Stimulated activated CD4-positive, alpha-beta T cell treated with anti-CD3 and anti-CD28 coated beads, TNF-alpha, amount 100 ng/mL, for 1 hour (primary cell): ENCODE measurements around the gene TFIP11.

Experiments
- DNase-seq, 3 donors: peaks; one replicate each; pipeline ENCODE4 v3.0.0-alpha.2; 2020; ENCODE audit warnings: low read depth in 3 of 3, low spot score in 1 of 3

The TFIP11 gene

DNA sequence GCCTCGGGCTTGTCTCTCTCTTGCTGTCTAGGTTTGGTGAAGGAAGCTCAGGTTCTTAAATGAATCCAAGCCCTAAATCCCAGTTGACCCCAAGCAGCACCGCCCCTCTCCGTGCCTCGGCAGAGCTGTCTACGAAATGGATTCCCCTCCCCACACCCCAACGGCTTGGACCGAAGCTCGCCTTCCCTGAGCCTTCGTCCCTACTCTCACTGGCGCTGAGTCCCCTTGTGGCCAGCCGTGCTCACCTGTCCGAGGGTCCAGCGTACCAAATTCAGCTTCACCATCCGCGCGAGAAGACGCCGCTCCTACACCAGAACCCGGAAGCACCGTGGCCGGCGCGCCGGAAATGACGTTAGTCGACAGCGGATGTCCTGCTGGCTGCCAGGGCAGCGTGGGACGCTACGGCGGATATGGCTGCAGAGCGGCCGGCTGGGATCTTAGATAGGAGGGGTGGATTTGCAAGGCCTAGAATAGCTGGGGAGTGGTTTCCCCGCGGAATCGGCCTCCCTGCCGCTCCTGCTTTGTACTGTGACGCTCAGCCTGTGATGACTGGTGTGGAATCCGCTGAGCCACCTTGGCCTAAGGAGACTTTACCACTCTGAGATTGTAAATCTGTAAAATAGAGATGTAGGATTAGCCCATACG is at the start of gene TFIP11:
Gene TFIP11, minus strand, starts transcription at position 325 of the 645 bp plus-strand sequence. CDS start 2,201 bp downstream, outside the sequence.
- DNase-seq, result peak; percentile 62 to 87 (median 68)

DNA sequence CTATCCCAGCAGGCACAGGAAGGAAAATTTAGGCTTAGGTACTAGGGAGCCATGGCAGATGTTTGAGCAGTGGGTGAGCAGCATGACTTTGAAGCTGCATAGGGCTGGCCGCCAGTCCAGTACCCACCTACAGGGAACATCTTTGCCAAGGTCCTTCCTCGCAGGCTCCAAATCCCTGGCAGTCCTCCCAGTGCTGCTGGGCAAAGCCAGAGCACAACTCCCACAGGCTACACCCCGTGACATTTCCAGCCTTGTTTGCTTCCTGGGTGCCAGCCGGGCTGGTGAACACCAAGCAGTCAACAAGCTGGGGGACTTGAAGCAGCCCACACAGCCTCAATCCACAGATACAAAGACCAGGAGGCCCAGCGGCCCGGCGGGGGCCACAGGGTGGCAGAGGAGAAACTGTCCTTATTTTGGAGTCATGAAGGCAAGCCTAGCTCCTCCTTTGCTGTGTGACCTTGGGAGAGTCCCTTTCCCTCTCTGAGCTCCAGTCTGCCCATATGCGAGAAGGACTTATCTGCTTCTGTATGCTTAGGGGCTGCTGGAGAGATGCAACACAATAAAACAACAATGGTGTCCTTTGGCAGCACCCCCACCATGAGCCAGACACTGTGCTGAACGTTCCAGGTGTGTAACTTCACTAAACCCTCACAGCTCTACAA is 49.6 kb upstream of the TFIP11 start:
- DNase-seq, result no peak

- DNase-seq, result no peak
Observed at GRCh38 chr22:26559961-26560575, 47.8 kb upstream of the TFIP11 start.

GRCh38 chr22:26558248-26558895 is 46.1 kb upstream of the TFIP11 start:
- DNase-seq, result no peak

- DNase-seq, result no peak
Observed at GRCh38 chr22:26556904-26557303, 44.6 kb upstream of the TFIP11 start.

DNA sequence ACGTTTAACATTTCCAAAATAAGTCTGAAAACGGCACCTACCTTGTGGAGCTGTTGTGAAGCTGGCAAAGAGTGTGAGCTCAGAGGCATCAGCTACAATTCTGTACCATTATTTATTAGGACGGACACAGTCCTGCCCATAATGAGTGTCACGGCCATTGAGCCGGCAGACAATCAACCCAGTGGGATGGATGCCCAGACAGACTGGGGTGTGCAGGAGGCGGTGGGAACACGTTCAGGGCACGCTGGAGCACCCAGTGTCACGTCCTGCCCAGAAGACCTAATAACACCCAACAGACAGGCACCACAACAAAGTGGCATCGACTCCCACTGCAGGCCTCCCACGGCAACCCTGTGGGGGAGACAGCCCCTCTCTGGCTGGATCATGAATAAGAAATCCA is 43.2 kb upstream of the TFIP11 start:
- DNase-seq, result no peak

- DNase-seq, result no peak
Observed at GRCh38 chr22:26554956-26555355, 42.7 kb upstream of the TFIP11 start.

- no peak for DNase-seq
Observed at GRCh38 chr22:26553056-26553752, 40.9 kb upstream of the TFIP11 start.

GRCh38 chr22:26552466-26552865 is 40.2 kb upstream of the TFIP11 start:
- DNase-seq, result no peak

DNA sequence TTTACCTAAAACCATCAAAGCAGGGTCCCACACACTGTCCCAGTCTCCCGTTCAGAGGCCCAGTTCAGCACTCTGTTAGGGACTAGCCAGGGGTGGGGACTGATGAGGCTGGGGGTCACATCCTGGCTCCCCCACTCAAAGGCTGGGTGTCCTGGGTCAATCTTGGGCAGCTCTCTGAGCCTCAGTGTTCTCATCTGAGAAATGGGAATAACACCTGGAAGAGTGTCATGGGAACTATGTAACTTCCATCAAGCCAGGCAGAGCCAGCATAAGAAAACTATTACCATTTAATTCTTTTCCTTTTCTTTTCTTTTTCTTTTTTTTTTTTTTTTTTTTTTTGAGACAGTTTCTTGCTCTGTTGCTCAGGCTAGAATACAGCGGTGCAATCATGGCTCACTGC is 39.3 kb upstream of the TFIP11 start:
- no peak for DNase-seq

- no peak for DNase-seq
Observed at GRCh38 chr22:26550498-26551033, 38.3 kb upstream of the TFIP11 start.

- DNase-seq, result no peak
Observed at GRCh38 chr22:26549902-26550497, 37.7 kb upstream of the TFIP11 start.

DNA sequence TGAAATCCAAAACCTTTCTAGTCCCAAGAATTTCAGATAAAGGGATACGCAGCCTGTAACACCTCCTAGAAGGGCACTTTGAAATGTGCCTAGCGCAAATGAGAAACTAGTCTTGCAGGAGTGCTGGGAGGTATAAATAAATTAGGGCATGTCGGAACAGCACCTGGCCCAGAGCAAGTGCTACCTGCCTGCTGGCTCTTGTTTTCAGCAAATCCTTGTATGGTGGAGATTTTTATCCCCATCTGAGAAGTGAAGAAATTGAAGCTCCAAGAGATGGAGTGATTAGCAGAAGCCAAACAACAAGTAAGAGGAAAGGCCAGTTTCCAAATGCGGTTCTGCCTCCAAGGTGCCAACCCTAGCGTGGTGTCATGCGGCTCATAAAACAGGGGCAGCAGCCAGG is 36.7 kb upstream of the TFIP11 start:
- no peak for DNase-seq

DNA sequence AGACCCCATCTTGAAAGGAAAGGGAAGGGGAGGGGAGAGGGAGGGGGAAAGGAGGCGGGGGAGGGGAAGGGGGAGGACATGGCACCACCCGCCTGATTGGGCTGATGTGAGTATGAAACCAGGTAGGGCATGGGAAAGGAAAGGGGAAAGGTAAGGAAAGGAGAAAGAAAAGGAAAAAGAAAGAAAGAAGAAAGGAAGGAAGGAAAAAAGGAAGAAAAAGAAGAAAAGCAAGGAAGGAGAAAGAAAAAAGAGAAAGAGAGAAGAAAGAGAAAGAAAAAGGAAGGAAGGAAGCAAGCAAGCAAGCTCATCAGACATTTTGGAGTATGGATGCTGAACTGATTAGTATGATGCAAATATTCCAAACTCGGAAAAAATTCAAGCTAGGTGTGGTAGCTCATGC is 36.0 kb upstream of the TFIP11 start:
- no peak for DNase-seq

DNA sequence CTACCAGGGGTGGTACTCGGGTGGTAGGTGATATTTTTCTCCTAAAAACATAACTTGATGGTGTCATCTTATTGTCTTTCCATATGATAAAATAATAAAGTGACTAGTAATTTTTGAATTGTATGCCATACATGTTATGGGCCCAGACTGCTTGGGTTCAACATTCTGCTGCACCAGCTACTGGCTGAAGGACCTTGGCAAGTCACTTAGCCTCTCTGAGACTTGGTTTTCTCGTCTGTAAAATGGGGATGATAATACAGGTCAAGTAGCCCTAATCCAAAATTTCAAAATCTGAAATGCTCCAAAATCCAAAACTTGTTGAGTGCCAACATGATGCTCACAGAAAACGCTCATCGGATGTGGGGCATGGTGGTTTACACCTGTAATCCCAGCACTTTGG is 35.6 kb upstream of the TFIP11 start:
- no peak for DNase-seq

DNA sequence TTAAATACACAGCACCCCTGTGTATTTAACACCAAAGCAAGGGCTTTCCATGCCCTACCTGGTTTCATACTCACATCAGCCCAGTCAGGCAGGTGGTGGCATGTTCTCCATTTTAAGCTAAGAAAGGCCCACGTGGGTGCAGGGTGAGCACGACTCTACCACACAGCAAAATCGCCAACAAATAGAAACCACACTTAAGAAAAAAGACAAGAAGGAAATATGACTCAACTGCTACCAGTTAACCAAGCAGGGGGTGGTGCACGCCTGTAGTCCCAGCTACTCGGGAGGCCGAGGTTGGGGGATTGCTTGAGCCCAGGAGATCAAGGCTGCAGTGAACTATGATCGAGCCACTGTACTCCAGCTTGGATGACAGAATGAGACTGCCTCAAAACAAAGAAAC is 35.2 kb upstream of the TFIP11 start:
- DNase-seq, result no peak

- DNase-seq, result no peak
Observed at GRCh38 chr22:26546282-26546681, 34.0 kb upstream of the TFIP11 start.

DNA sequence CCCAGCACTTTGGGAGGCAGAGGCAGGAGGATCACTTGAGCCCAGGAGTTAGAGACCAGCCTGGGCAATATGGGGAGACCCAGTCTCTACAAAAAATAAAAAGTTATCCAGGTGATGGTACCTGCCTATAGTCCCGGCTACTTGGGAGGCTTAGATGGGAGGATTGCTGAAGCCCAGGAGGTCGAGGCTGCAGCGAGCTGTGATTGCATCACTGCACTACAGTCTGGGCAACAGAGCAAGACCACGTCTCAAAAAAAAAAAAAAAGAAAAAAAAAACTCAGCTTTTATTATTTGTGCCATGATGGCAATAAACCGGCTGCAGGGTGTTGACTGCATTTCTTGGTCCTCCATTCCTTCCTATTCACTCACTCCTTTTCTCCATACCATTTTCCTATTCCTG is 33.6 kb upstream of the TFIP11 start:
- DNase-seq, result no peak

GRCh38 chr22:26545385-26545784 is 33.1 kb upstream of the TFIP11 start:
- no peak for DNase-seq

- no peak for DNase-seq
Observed at GRCh38 chr22:26544489-26544888, 32.2 kb upstream of the TFIP11 start.

- DNase-seq, result no peak
Observed at GRCh38 chr22:26542831-26543230, 30.6 kb upstream of the TFIP11 start.
